Prostate gland (tissue), 2 donors: ENCODE measurements around the gene FHL2.

ENCODE experiments used
- POLR2A ChIP-seq: fragments of 450-650 bp; IDR thresholded peaks from one replicate; pipeline ENCODE4 v1.6.1; 2016; ENCODE audit warnings: antibody characterized with exemption, mild to moderate bottlenecking
- TF ChIP-seq, protein P1 (sequence below), 4 experiments: fragments of 200-600 bp in 2 of 4; fragments of 450-650 bp in 2 of 4; sonication (generic) in 2 of 4; IDR thresholded peaks; 1 replicate in 3 of 4; 2 replicates in 1 of 4; pipeline ENCODE4 v1.5.1; 2016 to 2019; ENCODE audit warnings: antibody characterized with exemption in 4 of 4, mild to moderate bottlenecking in 2 of 4, moderate library complexity in 2 of 4

DNA sequence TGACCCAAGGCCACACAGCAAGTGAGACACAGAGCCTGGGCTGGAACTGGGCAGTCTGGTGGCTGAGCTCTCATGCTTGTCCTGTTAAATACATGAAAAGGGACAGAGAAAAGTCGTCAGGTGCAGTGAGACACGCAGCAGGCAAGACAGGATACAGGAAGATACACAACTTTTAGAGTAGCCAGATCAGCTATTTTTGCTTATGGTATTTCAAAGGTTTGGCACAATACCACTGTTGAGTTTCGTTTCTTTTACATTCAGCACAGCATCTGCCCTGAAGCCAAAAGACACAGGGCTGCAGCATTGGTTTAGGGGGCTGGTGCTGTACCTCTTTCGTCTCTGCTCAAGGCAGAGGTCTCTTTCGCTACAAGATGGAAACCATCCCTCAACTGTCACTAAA is 14.0 kb downstream of the FHL2 start:
- TF ChIP-seq POLR2A = no peak
- TF ChIP-seq, protein P1, sequence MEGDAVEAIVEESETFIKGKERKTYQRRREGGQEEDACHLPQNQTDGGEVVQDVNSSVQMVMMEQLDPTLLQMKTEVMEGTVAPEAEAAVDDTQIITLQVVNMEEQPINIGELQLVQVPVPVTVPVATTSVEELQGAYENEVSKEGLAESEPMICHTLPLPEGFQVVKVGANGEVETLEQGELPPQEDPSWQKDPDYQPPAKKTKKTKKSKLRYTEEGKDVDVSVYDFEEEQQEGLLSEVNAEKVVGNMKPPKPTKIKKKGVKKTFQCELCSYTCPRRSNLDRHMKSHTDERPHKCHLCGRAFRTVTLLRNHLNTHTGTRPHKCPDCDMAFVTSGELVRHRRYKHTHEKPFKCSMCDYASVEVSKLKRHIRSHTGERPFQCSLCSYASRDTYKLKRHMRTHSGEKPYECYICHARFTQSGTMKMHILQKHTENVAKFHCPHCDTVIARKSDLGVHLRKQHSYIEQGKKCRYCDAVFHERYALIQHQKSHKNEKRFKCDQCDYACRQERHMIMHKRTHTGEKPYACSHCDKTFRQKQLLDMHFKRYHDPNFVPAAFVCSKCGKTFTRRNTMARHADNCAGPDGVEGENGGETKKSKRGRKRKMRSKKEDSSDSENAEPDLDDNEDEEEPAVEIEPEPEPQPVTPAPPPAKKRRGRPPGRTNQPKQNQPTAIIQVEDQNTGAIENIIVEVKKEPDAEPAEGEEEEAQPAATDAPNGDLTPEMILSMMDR (IDR thresholded peaks at IDR 0.05) = no peak
